Stimulated activated CD8-positive, alpha-beta memory T cell treated with anti-CD3 and anti-CD28 coated beads, Interleukin-4, amount 100 ng/mL, for 24 hours (primary cell): ENCODE data around the gene NKD1.

Experiments used
- DNase-seq: peaks from one replicate; pipeline ENCODE4 v3.0.0-alpha.2; 2020; ENCODE audit warnings: low read depth

NKD1 gene

GRCh38 chr16:50696126-50696525 is 147.9 kb downstream of the NKD1 start:
- no peak for DNase-seq

- no peak for DNase-seq
Measured at GRCh38 chr16:50696575-50697420, 148.6 kb downstream of the NKD1 start.

- DNase-seq = no peak
Measured at GRCh38 chr16:50697421-50697715, 149.2 kb downstream of the NKD1 start.

GRCh38 chr16:50697881-50698767 is 149.9 kb downstream of the NKD1 start:
- peak; percentile 56 for DNase-seq
